Right lobe of liver (tissue), 6 donors: ENCODE measurements around the gene KLK5. TPM values are rescaled to one million over a fixed set of nuclear protein-coding genes. Genes with fewer than 3 reads are reported as not detected.

ENCODE experiments used
- ATAC-seq, 4 donors: fragments of 200-7000 bp; cut with Tn5 transposase; one replicate each; pipeline ENCODE4 v1.9.1; 2020; ENCODE audit warnings: mild to moderate bottlenecking in 4 of 4, moderate library complexity in 4 of 4
- DNase-seq, 3 donors: peaks; one replicate each; pipeline ENCODE4 v3.0.0-alpha.2; 2020
- H3K27ac ChIP-seq, 3 donors: fragments of 200-600 bp; one replicate each; pipeline ENCODE4 v1.8.0; 2022
- H3K27me3 ChIP-seq, 2 donors: fragments of 200-600 bp; one replicate each; pipeline ENCODE4 v1.8.0; 2022
- H3K36me3 ChIP-seq, 4 donors: fragments of 200-600 bp; sonication (generic) in 1 of 4; one replicate each; pipeline versions ENCODE4 v1.5.1 to v1.8.0; 2017 to 2022; ENCODE audit warnings: control low read depth in 1 of 4
- H3K4me1 ChIP-seq, 4 donors: fragments of 200-600 bp; sonication (generic) in 1 of 4; one replicate each; pipeline versions ENCODE4 v1.5.1 to v1.8.0; 2017 to 2022; ENCODE audit warnings: control low read depth in 1 of 4
- H3K4me3 ChIP-seq, 3 donors: fragments of 200-600 bp; one replicate each; pipeline ENCODE4 v1.8.0; 2022
- H3K9me3 ChIP-seq, 4 donors: fragments of 200-600 bp; sonication (generic) in 1 of 4; one replicate each; pipeline versions ENCODE4 v1.5.1 to v1.8.0; 2017 to 2022; ENCODE audit warnings: control low read depth in 1 of 4
- CTCF ChIP-seq, 4 donors: fragments of 200-600 bp in 3 of 4; fragments of 450-650 bp in 1 of 4; IDR thresholded peaks; one replicate each; pipeline versions ENCODE4 v1.5.1 to v1.8.0; 2016 to 2022; ENCODE audit warnings: antibody characterized with exemption in 4 of 4, mild to moderate bottlenecking in 2 of 4
- POLR2A ChIP-seq: fragments of 450-650 bp; IDR thresholded peaks from one replicate; pipeline ENCODE4 v1.6.1; 2017; ENCODE audit warnings: antibody characterized with exemption, mild to moderate bottlenecking
- WGBS: methylation state at CpG from one replicate; pipeline ENCODE4 v1.1.6; 2018; ENCODE audit warnings: low coverage, low lambda C conversion rate; ENCODE audit not compliant: insufficient coverage; ENCODE audit errors: missing lambda C conversion rate; 5-methylcytosine and 5-hydroxymethylcytosine counted together
- intact Hi-C, 2 donors: fragments of 100-400 bp; cut with DNase I; formaldehyde crosslinking; loops; one replicate each; pipeline versions ENCODE4 v1.11.2 to v1.14.1; 2022
- long read RNA-seq: library from polyadenylated mRNA; unstranded; transcript quantifications from one replicate; pipeline ENCODE4 v2.0.0, GENCODE V29; 2019
- total RNA-seq, 6 experiments: library from RNA; depleted of rRNA in 2 of 6; stranded (reverse); fragments of >200 nt in 2 of 6; fragmentation: NEBNext Ultra II Directional in 3 of 6; extraction: Animal tissue kit (Norgen Biotek cat#: 25700) in 3 of 6; gene quantifications; one replicate each; pipeline versions ENCODE4 v1.1.0 to v1.2.4, GENCODE V29; 2016 to 2023
- donor health status: DM: no; HTN: yes; CAD: no.
- donor health status: DM: no; HTN: no; CAD: no.
- donor health status: DM: no; HTN: no; CAD: no.
- donor health status: DM: no; HTN: yes; CAD: no.
- donor health status: DM: no; HTN: yes; CAD: no.

The KLK5 gene, protein sequence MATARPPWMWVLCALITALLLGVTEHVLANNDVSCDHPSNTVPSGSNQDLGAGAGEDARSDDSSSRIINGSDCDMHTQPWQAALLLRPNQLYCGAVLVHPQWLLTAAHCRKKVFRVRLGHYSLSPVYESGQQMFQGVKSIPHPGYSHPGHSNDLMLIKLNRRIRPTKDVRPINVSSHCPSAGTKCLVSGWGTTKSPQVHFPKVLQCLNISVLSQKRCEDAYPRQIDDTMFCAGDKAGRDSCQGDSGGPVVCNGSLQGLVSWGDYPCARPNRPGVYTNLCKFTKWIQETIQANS
- not detected for total RNA-seq
- long read RNA-seq, result 0 reads

DNA sequence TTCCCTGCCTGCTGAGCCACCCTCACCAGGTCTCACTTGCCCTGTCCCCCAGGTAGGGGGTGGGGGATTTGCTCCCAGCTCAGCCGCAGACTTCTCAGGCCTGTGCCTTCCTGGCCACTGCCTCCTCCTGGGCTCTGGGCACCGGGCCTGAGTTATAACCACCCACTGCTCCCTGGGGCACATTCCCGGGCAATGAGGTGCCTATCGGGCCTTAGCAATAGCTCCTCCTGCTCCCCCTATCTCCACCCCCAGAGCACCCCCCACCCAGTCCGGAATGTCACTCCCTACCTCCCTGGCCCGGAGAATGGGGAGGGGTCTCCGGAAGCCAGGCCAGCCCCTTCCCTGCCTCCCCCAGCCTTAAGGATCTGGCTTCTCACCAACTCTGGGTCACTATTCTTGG, at the start of gene KLK5:
Gene KLK5 (minus strand): TSS at position 129 of the 400 bp plus-strand sequence. CDS start 381 bp downstream, outside the sequence.
- Histone ChIP-seq H3K27ac (no peak within 1 kb of the TSS), H3K27me3 (no peaks in the 10 kb centered on the region), H3K36me3 (no peaks in the 10 kb centered on the region), H3K4me1 (no peaks in the 10 kb centered on the region), H3K4me3 (no peak within 1 kb of the TSS), H3K9me3 (no peaks in the 10 kb centered on the region)
- TF ChIP-seq POLR2A (no peak), CTCF (IDR thresholded peaks at IDR 0.05) (no peak)
- DNase-seq, result no peak
- 0% methylated on average over 2 of the region's 7 CpGs for WGBS
- intact Hi-C loops, result no loop called here
- ATAC-seq, result no peak

DNA sequence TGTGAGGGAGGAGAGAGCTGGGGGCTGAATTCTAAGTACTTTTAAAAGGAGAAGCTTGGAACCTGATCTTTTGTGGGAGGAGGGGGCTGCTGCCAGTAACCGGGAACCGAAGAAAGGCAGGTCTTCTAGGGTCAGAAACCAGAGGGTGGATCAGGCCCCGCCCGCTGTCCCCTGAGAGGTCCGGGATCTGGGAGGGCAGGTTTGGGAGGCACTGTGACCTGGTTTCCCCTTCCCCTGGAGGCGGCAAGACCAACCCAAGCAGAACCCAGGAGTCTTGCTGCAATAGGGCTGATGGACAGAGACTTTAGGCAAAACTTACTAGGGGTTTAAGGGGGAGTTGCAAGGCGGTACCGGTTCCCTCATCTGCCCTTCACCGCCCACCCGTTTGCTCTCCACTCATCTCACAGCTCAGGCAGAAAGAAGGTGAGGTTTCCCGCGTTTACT, 49.3 kb upstream of the KLK5 start:
- H3K4me1 ChIP-seq, result no peaks in the 10 kb centered on the region
- H3K9me3 ChIP-seq, result no peaks in the 10 kb centered on the region
- DNase-seq, result no peak
- TF ChIP-seq CTCF (IDR thresholded peaks at IDR 0.05) (no peak), POLR2A (no peak)
- intact Hi-C loops, result no loop called here
- no peaks in the 10 kb centered on the region for H3K36me3 ChIP-seq
- no peak overlapping the region for H3K27ac ChIP-seq
- no peak overlapping the region for H3K4me3 ChIP-seq
- WGBS, result 26% methylated on average over 9 of the region's 12 CpGs
- no peak for ATAC-seq
- H3K27me3 ChIP-seq, result no peaks in the 10 kb centered on the region

- Histone ChIP-seq H3K4me1 (no peaks in the 10 kb centered on the region), H3K27ac (no peak within 1 kb of the TSS), H3K36me3 (no peaks in the 10 kb centered on the region), H3K9me3 (no peaks in the 10 kb centered on the region), H3K27me3 (no peaks in the 10 kb centered on the region), H3K4me3 (no peak within 1 kb of the TSS)
- intact Hi-C loops, result no loop called here
- no peak for TF ChIP-seq POLR2A
- TF ChIP-seq CTCF (IDR thresholded peaks at IDR 0.05), result no peak
- ATAC-seq, result no peak
- no peak for DNase-seq
- 22% methylated on average over 6 of the region's 7 CpGs for WGBS
Observed at GRCh38 chr19:51001515-51001914, 48.7 kb upstream of the KLK5 start, which contains the start of gene KLK8. KLK8 (minus strand) TSS chr19:51001604; CDS start chr19:51001167, 437 bp downstream.

DNA sequence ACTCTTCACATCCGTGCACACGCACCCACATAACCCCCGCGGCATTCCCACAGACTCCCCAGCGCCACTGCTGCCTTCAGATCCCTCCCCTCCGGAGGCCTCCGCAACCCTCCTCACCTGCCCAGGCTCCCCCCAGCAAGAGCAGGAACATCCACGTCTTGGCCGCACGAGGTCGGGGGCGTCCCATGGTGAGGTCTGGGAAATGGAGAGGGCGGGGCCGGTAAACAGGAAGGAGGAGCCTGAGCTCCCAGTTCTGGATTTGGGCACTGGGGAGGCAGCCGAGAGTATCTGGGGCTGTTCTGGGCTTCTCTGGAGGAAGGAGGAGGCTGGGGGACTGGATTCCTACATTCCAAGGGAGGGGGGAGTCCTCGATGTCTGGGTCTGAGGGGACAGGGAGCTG, 48.1 kb upstream of the KLK5 start:
- Histone ChIP-seq H3K27ac (no peak overlapping the region), H3K27me3 (no peaks in the 10 kb centered on the region), H3K4me3 (no peak overlapping the region), H3K36me3 (no peaks in the 10 kb centered on the region), H3K4me1 (no peaks in the 10 kb centered on the region), H3K9me3 (no peaks in the 10 kb centered on the region)
- no peak for ATAC-seq
- WGBS, result 26% methylated on average over 15 of the region's 16 CpGs
- intact Hi-C loops, result no loop called here
- TF ChIP-seq CTCF (IDR thresholded peaks at IDR 0.05), result no peak
- no peak for TF ChIP-seq POLR2A
- DNase-seq, result no peak
